A549 (cell line): ENCODE data around the gene RPLP1.

Experiments used
- CTCF ChIP-seq: fragments of >200 bp; sonication (Bioruptor Twin); formaldehyde crosslinking; IDR thresholded peaks from 3 replicates; pipeline ENCODE4 v1.5.1; 2016
- EP300 ChIP-seq, 2 experiments: fragments of >200 bp; sonication (Bioruptor Twin); formaldehyde crosslinking; IDR thresholded peaks; 2 replicates in 1 of 2; 3 replicates in 1 of 2; pipeline ENCODE4 v1.6.1; 2016 to 2017
- MAZ ChIP-seq: fragments of 150-350 bp; IDR thresholded peaks from 2 replicates; pipeline ENCODE4 v1.6.1; 2014; ENCODE audit warnings: antibody characterized with exemption, low read depth, low read length, borderline replicate concordance

DNA sequence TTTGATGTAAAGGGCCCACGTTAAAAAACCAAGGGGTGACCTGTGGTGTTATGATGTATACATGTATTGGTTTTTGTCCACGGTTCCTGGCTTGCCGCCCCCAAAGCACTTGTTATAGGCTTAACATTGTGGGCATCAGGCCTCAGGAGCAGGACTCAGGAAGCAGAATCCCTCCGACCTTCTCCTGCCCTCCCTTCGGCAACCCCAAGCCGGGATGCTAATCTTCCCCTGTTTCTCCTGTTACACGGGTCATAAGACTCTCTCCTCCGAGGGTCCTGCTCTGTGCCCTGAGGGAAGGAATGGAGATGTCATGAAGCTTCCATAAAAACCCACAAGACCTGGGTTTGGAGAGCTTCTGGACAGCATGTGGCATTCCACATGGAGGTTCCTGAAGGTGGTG is 48.8 kb downstream of the RPLP1 start:
- TF ChIP-seq MAZ (no peak), CTCF (no peak), EP300 (IDR thresholded peaks at IDR 0.05) (no peak)
